HG02759 (cell line): ENCODE measurements around the gene ZDHHC13.

Source experiments
- ATAC-seq: cut with Tn5 transposase; IDR thresholded peaks from one replicate; pipeline ENCODE4 v1.9.1; 2021; ENCODE audit warnings: mild to moderate bottlenecking, moderate library complexity; ENCODE audit not compliant: unreplicated experiment

The ZDHHC13 gene

GRCh38 chr11:19163617-19164016, 46.6 kb downstream of the ZDHHC13 start:
- ATAC-seq: no peak

- no peak for ATAC-seq
Observed at GRCh38 chr11:19164230-19164855, 47.4 kb downstream of the ZDHHC13 start.

GRCh38 chr11:19164881-19165280, 47.9 kb downstream of the ZDHHC13 start:
- no peak for ATAC-seq

GRCh38 chr11:19168090-19168489, 51.1 kb downstream of the ZDHHC13 start:
- no peak for ATAC-seq

GRCh38 chr11:19173004-19173689, 56.2 kb downstream of the ZDHHC13 start:
- no peak for ATAC-seq

GRCh38 chr11:19173964-19174638, 57.1 kb downstream of the ZDHHC13 start:
- no peak for ATAC-seq

GRCh38 chr11:19176629-19177186, 59.7 kb downstream of the ZDHHC13 start:
- ATAC-seq: no peak

- ATAC-seq: no peak
Observed at GRCh38 chr11:19181531-19182261, 64.7 kb downstream of the ZDHHC13 start.

- ATAC-seq: no peak
Observed at GRCh38 chr11:19183646-19184045, 66.7 kb downstream of the ZDHHC13 start.

GRCh38 chr11:19185036-19185435, 68.1 kb downstream of the ZDHHC13 start:
- no peak for ATAC-seq

GRCh38 chr11:19185516-19186052, 68.6 kb downstream of the ZDHHC13 start:
- no peak for ATAC-seq

- no peak for ATAC-seq
Observed at GRCh38 chr11:19187114-19187832, 70.3 kb downstream of the ZDHHC13 start.

- no peak for ATAC-seq
Observed at GRCh38 chr11:19187833-19188258, 70.9 kb downstream of the ZDHHC13 start.

- ATAC-seq: no peak
Observed at GRCh38 chr11:19191530-19192169, 74.7 kb downstream of the ZDHHC13 start.

- ATAC-seq: no peak
Observed at GRCh38 chr11:19193916-19194315, 76.9 kb downstream of the ZDHHC13 start.

- ATAC-seq: no peak
Observed at GRCh38 chr11:19194620-19195308, 77.8 kb downstream of the ZDHHC13 start.

GRCh38 chr11:19196432-19196831, 79.5 kb downstream of the ZDHHC13 start:
- ATAC-seq: no peak

GRCh38 chr11:19199048-19199447, 82.1 kb downstream of the ZDHHC13 start:
- no peak for ATAC-seq

GRCh38 chr11:19199771-19200170, 82.8 kb downstream of the ZDHHC13 start:
- ATAC-seq: no peak
